K562 (cell line): ENCODE results near the gene VAC14. TPM values are rescaled to one million over a fixed set of nuclear protein-coding genes. Genes with fewer than 3 reads are reported as not detected.
A peak's percentile ranks its signal among the peaks of the same experiment; 100 is the strongest.

Experiments used
- ATAC-seq: fragments of 200-7000 bp; cut with Tn5 transposase; 3 replicates; pipeline ENCODE4 v1.9.1; 2020; ENCODE audit warnings: moderate library complexity
- BruUV-seq: library from RNA; stranded (reverse); fragments of 400-500 nt; replicated peaks from 2 replicates; lab custom pipeline; 2021; lab: Mats Ljungman, UMichigan
- CTCF ChIA-PET: fragments of 300-600 bp; formaldehyde crosslinking; extraction: SDS; loops from one replicate; lab custom pipeline; 2021; ENCODE audit warnings: low intra/inter-chr PET ratio; lab: Yijun Ruan, JAX
- POLR2A ChIA-PET: fragments of 300-600, 350-650 bp; sonication (Branson Sonifier 250); formaldehyde crosslinking; extraction: SDS; loops from one replicate; lab custom pipeline; 2021; ENCODE audit warnings: antibody characterized with exemption, inconsistent platforms; lab: Yijun Ruan, JAX
- DNase-seq, 4 experiments: peaks; one replicate each; pipeline versions ENCODE4 v3.0.0 to v3.0.0-alpha.2; 2011 to 2018; ENCODE audit warnings: low spot score in 3 of 4, mixed read lengths in 3 of 4; ENCODE audit errors: extremely low read depth in 1 of 4
- FAIRE-seq: peaks from 2 replicates; lab custom pipeline; 2011; peaks lifted over from hg19 to GRCh38; lab: Jason Lieb, UNC
- H2AFZ ChIP-seq: 2 replicates; pipeline ENCODE4 v1.6.0; 2011; ENCODE audit warnings: low read depth, low read length, control low read depth, inconsistent platforms
- H3K27ac ChIP-seq: fragments of 200-600 bp; 3 replicates; pipeline ENCODE4 v1.8.0; 2011; ENCODE audit warnings: low read depth, mild to moderate bottlenecking, control low read depth, inconsistent platforms, low read length, moderate library complexity, mixed read lengths; ENCODE audit errors: extremely low read depth
- H3K27me3 ChIP-seq, 2 experiments: fragments of 300-600 bp in 1 of 2; 2 replicates in 1 of 2; 3 replicates in 1 of 2; pipeline versions ENCODE4 v1.6.0 to v1.8.0; 2011; ENCODE audit warnings: inconsistent platforms in 2 of 2, low read length in 2 of 2, mild to moderate bottlenecking in 1 of 2, mixed read lengths in 1 of 2, moderate library complexity in 1 of 2; ENCODE audit not compliant: control insufficient read depth in 2 of 2, insufficient read depth in 2 of 2
- H3K36me3 ChIP-seq: fragments of 300-600 bp; 3 replicates; pipeline ENCODE4 v1.8.0; 2011; ENCODE audit warnings: mild to moderate bottlenecking, low read length, inconsistent platforms; ENCODE audit not compliant: control insufficient read depth, insufficient read depth
- H3K4me1 ChIP-seq, 2 experiments: fragments of 200-600 bp in 1 of 2; replicated peaks in 1 of 2; 2 replicates in 1 of 2; 3 replicates in 1 of 2; pipeline versions ENCODE4 v1.5.1 to v1.8.0; 2011; ENCODE audit warnings: inconsistent platforms in 2 of 2, low read length in 2 of 2, mild to moderate bottlenecking in 1 of 2, mixed read lengths in 1 of 2, moderate library complexity in 1 of 2; ENCODE audit not compliant: control insufficient read depth in 2 of 2, insufficient read depth in 2 of 2
- H3K4me2 ChIP-seq: 2 replicates; pipeline ENCODE4 v1.6.1; 2011; ENCODE audit warnings: low read length, control low read depth, inconsistent platforms, mixed read lengths; ENCODE audit not compliant: insufficient read depth
- H3K4me3 ChIP-seq: fragments of 200-600 bp; sonication (generic), shearing (Covaris generic); 2 replicates; pipeline ENCODE4 v1.5.1; 2016; ENCODE audit warnings: control low read depth, inconsistent platforms
- H3K79me2 ChIP-seq: fragments of 200-600 bp; 3 replicates; pipeline ENCODE4 v1.8.0; 2011; ENCODE audit warnings: low read length, inconsistent platforms; ENCODE audit not compliant: control insufficient read depth, insufficient read depth
- H3K9ac ChIP-seq, 2 experiments: 2 replicates each; pipeline versions ENCODE4 v1.6.0 to v1.6.1; 2011; ENCODE audit warnings: low read depth in 2 of 2, low read length in 2 of 2, control low read depth in 1 of 2, inconsistent platforms in 1 of 2, mild to moderate bottlenecking in 1 of 2, mixed read lengths in 1 of 2; ENCODE audit not compliant: insufficient read depth in 1 of 2
- H3K9me1 ChIP-seq: one replicate; pipeline ENCODE4 v1.6.0; 2011; ENCODE audit warnings: inconsistent platforms, mild to moderate bottlenecking, low read length, moderate library complexity; ENCODE audit not compliant: control insufficient read depth, insufficient read depth
- H3K9me3 ChIP-seq: replicated peaks from 2 replicates; pipeline ENCODE4 v1.5.1; 2011; ENCODE audit warnings: low read depth, low read length, inconsistent platforms; ENCODE audit not compliant: control insufficient read depth, insufficient read depth
- H4K20me1 ChIP-seq: replicated peaks from 2 replicates; pipeline ENCODE4 v1.6.1; 2011; ENCODE audit warnings: low read length, inconsistent platforms, mixed read lengths; ENCODE audit not compliant: control insufficient read depth, insufficient read depth
- ATF3 ChIP-seq, 2 experiments: fragments of 450-650 bp in 1 of 2; sonication (generic) in 1 of 2; formaldehyde crosslinking in 1 of 2; IDR thresholded peaks in 1 of 2; conservative IDR thresholded peaks in 1 of 2; 2 replicates each; pipeline versions ENCODE4 v1.6.1 to v1.8.1; 2016 to 2023; ENCODE audit warnings: mild to moderate bottlenecking in 2 of 2, moderate library complexity in 2 of 2, inconsistent platforms in 1 of 2, missing genetic modification reagents in 1 of 2
- CBX8 ChIP-seq: fragments of 200-600 bp; sonication (generic); IDR thresholded peaks from 2 replicates; pipeline ENCODE4 v1.6.1; 2012; ENCODE audit warnings: borderline replicate concordance, mixed run types, low read depth, mild to moderate bottlenecking, moderate library complexity, mixed read lengths, low read length, control low read depth, inconsistent platforms; ENCODE audit not compliant: poor library complexity, severe bottlenecking; ENCODE audit errors: extremely low read depth
- ELF2 ChIP-seq: fragments of 250-450 bp; sonication (Bioruptor Pico); IDR thresholded peaks from 2 replicates; pipeline ENCODE4 v1.5.0; 2021; ENCODE audit warnings: mild to moderate bottlenecking
- HDAC1 ChIP-seq, 2 experiments: fragments of 450-650 bp; IDR thresholded peaks; 2 replicates each; pipeline ENCODE4 v1.6.1; 2016 to 2017; ENCODE audit warnings: inconsistent platforms in 1 of 2, mild to moderate bottlenecking in 1 of 2, moderate library complexity in 1 of 2
- MEF2A ChIP-seq: IDR thresholded peaks from 2 replicates; pipeline ENCODE4 v1.6.1; 2011; ENCODE audit warnings: low read depth, mild to moderate bottlenecking, low read length, moderate library complexity; ENCODE audit not compliant: control insufficient read depth
- MITF ChIP-seq: IDR thresholded peaks from 2 replicates; pipeline ENCODE4 v1.6.1; 2014; ENCODE audit warnings: antibody characterized with exemption
- RAD51 ChIP-seq: fragments of 450-650 bp; IDR thresholded peaks from 2 replicates; pipeline ENCODE4 v1.7.1; 2016; ENCODE audit warnings: low read depth, mild to moderate bottlenecking, borderline replicate concordance
- RBBP5 ChIP-seq: fragments of 200-600 bp; sonication (generic); IDR thresholded peaks from 2 replicates; pipeline ENCODE4 v1.6.1; 2012; ENCODE audit warnings: borderline replicate concordance, mild to moderate bottlenecking, low read length, control low read depth, inconsistent platforms; ENCODE audit not compliant: insufficient read depth, poor library complexity, severe bottlenecking
- RFX7 ChIP-seq: fragments of 250-450 bp; sonication (Bioruptor Pico); IDR thresholded peaks from 2 replicates; pipeline ENCODE4 v1.5.1; 2021; ENCODE audit warnings: mild to moderate bottlenecking
- TBL1XR1 ChIP-seq, 2 experiments: IDR thresholded peaks; 2 replicates each; pipeline ENCODE4 v1.6.1; 2012; ENCODE audit warnings: improper control_type of control experiment in 2 of 2, low read length in 2 of 2, mild to moderate bottlenecking in 1 of 2
- TRIM28 ChIP-seq: fragments of 450-650 bp; IDR thresholded peaks from 2 replicates; pipeline ENCODE4 v1.6.1; 2017
- WGBS: fragments of 100-300 bp; shearing (Covaris generic); methylation state at CpG from one replicate; pipeline ENCODE4 v1.1.6; 2016; ENCODE audit warnings: low coverage, mixed read lengths; ENCODE audit not compliant: insufficient coverage; ENCODE audit errors: missing lambda C conversion rate; 5-methylcytosine and 5-hydroxymethylcytosine counted together
- in situ Hi-C: fragments of 300-500 bp; cut with MboI; formaldehyde crosslinking; loops from 4 replicates; pipeline ENCODE4 v1.15.0; 2018; ENCODE audit warnings: inconsistent platforms, mixed read lengths
- intact Hi-C: fragments of 100-400 bp; cut with micrococcal nuclease; formaldehyde crosslinking; loops from 2 replicates; pipeline ENCODE4 v1.14.2; 2022
- polyA plus RNA-seq, 8 experiments: library from polyadenylated mRNA; depleted of rRNA in 4 of 8; stranded (reverse) in 5 of 8; unstranded in 3 of 8; fragments of >200 nt; fragmentation: Nextera tagmentation in 2 of 8; fragmentation: Illumina TruSeq in 1 of 8; extraction: Ambion mirVana in 2 of 8; extraction: Trizol in 1 of 8; gene quantifications; 2 replicates each; pipeline versions ENCODE4 v1.2.1 to v1.2.3, GENCODE V29; 2011 to 2014; ENCODE audit warnings: inconsistent platforms in 1 of 8, missing spikeins in 1 of 8
- total RNA-seq, 7 experiments: library from RNA; depleted of rRNA in 6 of 7; stranded (reverse); fragments of >200 nt in 6 of 7; fragmentation: Illumina TruSeq in 2 of 7; extraction: Trizol in 2 of 7; gene quantifications; 2 replicates each; pipeline versions ENCODE4 v1.2.1 to v1.2.3, GENCODE V29; 2011 to 2021; ENCODE audit warnings: low replicate concordance in 1 of 7
- TF ChIP-seq, protein P1 (sequence below): fragments of 150-350 bp; conservative IDR thresholded peaks from 2 replicates; pipeline ENCODE4 v1.6.1; 2014; ENCODE audit warnings: low read length

Gene VAC14
- total and polyA plus RNA-seq, 9 of the 15 experiments (the other 6 are each of a cell fraction or from before 2014, with no cell fraction given) = 1.3 to 41.6 (median 26.6) TPM

- intact Hi-C loops (loop anchor here (10.0 kb wide), 1 partner anchor 131 kb away; the partner anchor contains the start of genes COG4 and SF3B3), in situ Hi-C loops (no loop called here)
- H3K27me3 ChIP-seq = no peaks in the 10 kb centered on the region
- peaks cover 6 to 33% of the 10 kb centered on the region in 2 experiments for H3K4me1 ChIP-seq
- no peaks in the 10 kb centered on the region for H4K20me1 ChIP-seq
- no peaks in the 10 kb centered on the region for H3K9me3 ChIP-seq
- H3K9me1 ChIP-seq = no peaks in the 10 kb centered on the region
- no TSS peak for BruUV-seq
- no peaks in the 10 kb centered on the region for H3K79me2 ChIP-seq
- no peak for FAIRE-seq
- no peak for TF ChIP-seq RAD51
- no peak for TF ChIP-seq TBL1XR1 (IDR thresholded peaks at IDR 0.05; ENCODE audit: low read length in 2 of 2)
- TF ChIP-seq CBX8 = no peak
- TF ChIP-seq, protein P1, sequence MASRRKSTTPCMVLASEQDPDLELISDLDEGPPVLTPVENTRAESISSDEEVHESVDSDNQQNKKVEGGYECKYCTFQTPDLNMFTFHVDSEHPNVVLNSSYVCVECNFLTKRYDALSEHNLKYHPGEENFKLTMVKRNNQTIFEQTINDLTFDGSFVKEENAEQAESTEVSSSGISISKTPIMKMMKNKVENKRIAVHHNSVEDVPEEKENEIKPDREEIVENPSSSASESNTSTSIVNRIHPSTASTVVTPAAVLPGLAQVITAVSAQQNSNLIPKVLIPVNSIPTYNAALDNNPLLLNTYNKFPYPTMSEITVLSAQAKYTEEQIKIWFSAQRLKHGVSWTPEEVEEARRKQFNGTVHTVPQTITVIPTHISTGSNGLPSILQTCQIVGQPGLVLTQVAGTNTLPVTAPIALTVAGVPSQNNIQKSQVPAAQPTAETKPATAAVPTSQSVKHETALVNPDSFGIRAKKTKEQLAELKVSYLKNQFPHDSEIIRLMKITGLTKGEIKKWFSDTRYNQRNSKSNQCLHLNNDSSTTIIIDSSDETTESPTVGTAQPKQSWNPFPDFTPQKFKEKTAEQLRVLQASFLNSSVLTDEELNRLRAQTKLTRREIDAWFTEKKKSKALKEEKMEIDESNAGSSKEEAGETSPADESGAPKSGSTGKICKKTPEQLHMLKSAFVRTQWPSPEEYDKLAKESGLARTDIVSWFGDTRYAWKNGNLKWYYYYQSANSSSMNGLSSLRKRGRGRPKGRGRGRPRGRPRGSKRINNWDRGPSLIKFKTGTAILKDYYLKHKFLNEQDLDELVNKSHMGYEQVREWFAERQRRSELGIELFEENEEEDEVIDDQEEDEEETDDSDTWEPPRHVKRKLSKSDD = no peak
- no peak for TF ChIP-seq RBBP5
- TF ChIP-seq MITF = no peak
- no peak for TF ChIP-seq MEF2A
- TF ChIP-seq TRIM28 = no peak
- no peak for TF ChIP-seq ATF3 (IDR thresholded peaks at IDR 0.05)
- no peak for TF ChIP-seq ATF3 (CRISPR knock-in tag; conservative IDR thresholded peaks at IDR 0.05)
- TF ChIP-seq ELF2 (CRISPR knock-in tag) = no peak
- no peak for TF ChIP-seq RFX7 (CRISPR knock-in tag)
- no peak for TF ChIP-seq HDAC1 (IDR thresholded peaks at IDR 0.05)
- CTCF ChIA-PET = no interaction called here
- POLR2A ChIA-PET = no interaction called here
- H3K9ac ChIP-seq = peak overlapping the region in 1 of 2 experiments; percentile 56; a peak in 1 of 4 replicates
- no peak overlapping the region for H3K4me3 ChIP-seq
- DNase-seq = no peak
- no peak overlapping the region for H3K4me2 ChIP-seq
- ATAC-seq = no peak
- H3K27ac ChIP-seq = no peak overlapping the region
- H3K36me3 ChIP-seq = no peaks in the 10 kb centered on the region
- WGBS = 26% methylated on average over 8 of the region's 8 CpGs
- peak overlapping the region; percentile 4; the same call in 1 of the 2 replicates for H2AFZ ChIP-seq
Measured at GRCh38 chr16:70656065-70656711, 144.8 kb downstream of the VAC14 start.
